ENCODE measurements around the gene EXD3. TPM values are rescaled to one million over a fixed set of nuclear protein-coding genes. Genes with fewer than 3 reads are reported as not detected.

EXD3 gene
- total RNA-seq, 1 experiment from 2014 or later = 15.3 TPM

- H2BK20ac ChIP-seq (ENCODE audit: low read depth, low read length, poor library complexity, severe bottlenecking) = no peak overlapping the region
- H3K23ac ChIP-seq (ENCODE audit: insufficient read length, low read depth, low read length) = no peak overlapping the region
- no peak overlapping the region for H3K18ac ChIP-seq (ENCODE audit: insufficient read length, low read depth, low read length)
- Mint-ChIP-seq H3K4me3 (no peak overlapping the region), H3K9me3 (peaks cover 0 to 5% of the 10 kb centered on the region in 2 experiments; a peak in 1 of 5 replicates), H3K27me3 (ENCODE audit: low read depth) (no peaks in the 10 kb centered on the region; the same call in 1 of the 2 replicates), H3K4me1 (peaks cover 3% of the 10 kb centered on the region in 2 experiments; a peak in 3 of 4 replicates), H3K27ac (peak overlapping the region in 1 of 3 experiments; percentile 68; a peak in 3 of 7 replicates), H3K36me3 (ENCODE audit: insufficient read depth in 1 of 3, low read depth in 3 of 3) (no peaks in the 10 kb centered on the region; a peak in 1 of 7 replicates)
- H3K79me2 ChIP-seq (ENCODE audit: insufficient read depth, low read length) = no peaks in the 10 kb centered on the region
- no peak overlapping the region for H4K91ac ChIP-seq (ENCODE audit: insufficient read length, low read depth, low read length)
- H4K5ac ChIP-seq (ENCODE audit: insufficient read length, low read depth, low read length) = no peak overlapping the region
- H3K27ac ChIP-seq (ENCODE audit: insufficient read length, low read depth, low read length) = no peak overlapping the region
- peak; percentile 25 for DNase-seq
- no peak overlapping the region for H2BK15ac ChIP-seq (ENCODE audit: low read depth, low read length)
- H3K4me1 ChIP-seq (ENCODE audit: insufficient read depth, low read length) = no peaks in the 10 kb centered on the region; the same call in 1 of the 2 replicates
- no peaks in the 10 kb centered on the region for H3K23me2 ChIP-seq (ENCODE audit: insufficient read length, low read depth, low read length, poor library complexity, severe bottlenecking)
- no peak overlapping the region for H3K9ac ChIP-seq (ENCODE audit: extremely low read depth, insufficient read length, low read length)
- no CpG with 5 or more reads among the region's 39 CpGs for WGBS (ENCODE audit: extremely low coverage, insufficient read length, low lambda C conversion rate)
- no peak overlapping the region for H4K8ac ChIP-seq (replicated peaks; ENCODE audit: insufficient read length, low read depth, low read length)
- H4K20me1 ChIP-seq (ENCODE audit: control insufficient read depth, insufficient read depth, insufficient read length) = no peaks in the 10 kb centered on the region
- H3K9me3 ChIP-seq (ENCODE audit: control insufficient read depth, low read depth, low read length) = no peaks in the 10 kb centered on the region
- no peak overlapping the region for H3K14ac ChIP-seq (ENCODE audit: insufficient read depth, low read length)
- H3K27me3 ChIP-seq (ENCODE audit: insufficient read depth, low read length) = no peaks in the 10 kb centered on the region
- no peak overlapping the region for H3K4ac ChIP-seq (ENCODE audit: low read depth, low read length)
- H3K79me1 ChIP-seq (ENCODE audit: insufficient read depth, low read depth, low read length, poor library complexity, severe bottlenecking) = no peaks in the 10 kb centered on the region
- H2BK12ac ChIP-seq (ENCODE audit: insufficient read length, low read depth, low read length) = no peak overlapping the region
- H3K56ac ChIP-seq (ENCODE audit: insufficient read length, low read depth, low read length) = no peak overlapping the region
- no peak overlapping the region for H2BK5ac ChIP-seq (ENCODE audit: insufficient read length, low read length)
- no peak overlapping the region for H3T11ph ChIP-seq (ENCODE audit: low read length)
- H3K4me2 ChIP-seq (ENCODE audit: insufficient read depth, insufficient read length, low read length) = no peak overlapping the region
- no peak overlapping the region for H2BK120ac ChIP-seq (ENCODE audit: low read depth, low read length, poor library complexity, severe bottlenecking)
- no peak for TF ChIP-seq CTCF (conservative IDR thresholded peaks at IDR 0.05)
- no peak overlapping the region for H2AFZ ChIP-seq (ENCODE audit: low read length)
- H2AK5ac ChIP-seq (ENCODE audit: insufficient read length, low read length) = no peak overlapping the region
Observed at GRCh38 chr9:137383784-137384756, 38.9 kb downstream of the EXD3 start.
